GM12892 (cell line): Measurements from ENCODE around the gene PEPD.

Source experiments
- POLR2A ChIP-seq: IDR thresholded peaks from 2 replicates; pipeline ENCODE4 v1.6.1; 2011; ENCODE audit warnings: low read depth, low read length, control low read depth
- POLR2AphosphoS5 ChIP-seq: IDR thresholded peaks from 2 replicates; pipeline ENCODE4 v1.6.1; 2011; ENCODE audit warnings: low read depth, low read length, control low read depth
- TAF1 ChIP-seq: IDR thresholded peaks from 2 replicates; pipeline ENCODE4 v1.6.1; 2011; ENCODE audit warnings: low read depth, mild to moderate bottlenecking, control low read depth, low read length, borderline replicate concordance

GRCh38 chr19:33444562-33445441 is 76.8 kb downstream of the PEPD start:
- TF ChIP-seq POLR2A = no peak
- TF ChIP-seq POLR2AphosphoS5 = no peak
- TF ChIP-seq TAF1 = no peak
